ENCODE data around the gene NUP58.

NUP58 gene, protein sequence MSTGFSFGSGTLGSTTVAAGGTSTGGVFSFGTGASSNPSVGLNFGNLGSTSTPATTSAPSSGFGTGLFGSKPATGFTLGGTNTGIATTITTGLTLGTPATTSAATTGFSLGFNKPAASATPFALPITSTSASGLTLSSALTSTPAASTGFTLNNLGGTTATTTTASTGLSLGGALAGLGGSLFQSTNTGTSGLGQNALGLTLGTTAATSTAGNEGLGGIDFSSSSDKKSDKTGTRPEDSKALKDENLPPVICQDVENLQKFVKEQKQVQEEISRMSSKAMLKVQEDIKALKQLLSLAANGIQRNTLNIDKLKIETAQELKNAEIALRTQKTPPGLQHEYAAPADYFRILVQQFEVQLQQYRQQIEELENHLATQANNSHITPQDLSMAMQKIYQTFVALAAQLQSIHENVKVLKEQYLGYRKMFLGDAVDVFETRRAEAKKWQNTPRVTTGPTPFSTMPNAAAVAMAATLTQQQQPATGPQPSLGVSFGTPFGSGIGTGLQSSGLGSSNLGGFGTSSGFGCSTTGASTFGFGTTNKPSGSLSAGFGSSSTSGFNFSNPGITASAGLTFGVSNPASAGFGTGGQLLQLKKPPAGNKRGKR

DNA sequence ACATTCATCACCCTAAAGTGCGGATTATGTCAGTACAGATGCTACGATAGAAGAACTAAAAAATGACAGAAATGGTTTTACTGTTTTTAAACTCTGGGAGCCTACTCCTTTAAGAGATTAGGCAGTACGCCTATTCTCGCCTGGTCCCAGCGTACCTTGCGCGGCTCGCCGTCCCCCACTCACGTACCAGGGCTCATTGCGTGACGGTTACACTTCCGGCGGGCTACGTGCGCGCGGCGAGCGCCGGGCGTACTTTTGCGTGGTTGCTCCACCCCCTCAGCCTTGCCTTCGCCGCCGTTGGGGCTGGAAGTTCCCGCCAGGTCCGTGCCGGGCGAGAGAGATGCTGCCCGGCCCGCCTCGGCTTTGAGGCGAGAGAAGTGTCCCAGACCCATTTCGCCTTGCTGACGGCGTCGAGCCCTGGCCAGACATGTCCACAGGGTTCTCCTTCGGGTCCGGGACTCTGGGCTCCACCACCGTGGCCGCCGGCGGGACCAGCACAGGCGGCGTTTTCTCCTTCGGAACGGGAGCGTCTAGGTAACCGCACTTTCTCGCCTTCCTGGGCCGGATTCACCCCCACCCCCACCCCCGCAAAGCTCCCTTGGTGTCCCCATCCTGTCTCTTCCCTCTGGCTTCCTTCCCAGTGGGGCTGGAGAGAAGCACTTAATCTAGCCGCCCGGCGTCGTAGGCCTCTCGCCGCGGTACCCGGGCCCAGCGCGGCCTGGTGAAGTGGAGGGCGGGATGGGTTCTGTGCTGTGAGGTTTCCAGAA lies at the start of gene NUP58:
TSS of gene NUP58 (plus strand) at position 279 of the 767 bp plus-strand sequence. CDS start at position 428, 149 bp downstream.
- peak within 1 kb of the TSS; percentile 87 for H3K4me3 ChIP-seq (ENCODE audit: low read depth, low read length)
- TF ChIP-seq, protein P1, sequence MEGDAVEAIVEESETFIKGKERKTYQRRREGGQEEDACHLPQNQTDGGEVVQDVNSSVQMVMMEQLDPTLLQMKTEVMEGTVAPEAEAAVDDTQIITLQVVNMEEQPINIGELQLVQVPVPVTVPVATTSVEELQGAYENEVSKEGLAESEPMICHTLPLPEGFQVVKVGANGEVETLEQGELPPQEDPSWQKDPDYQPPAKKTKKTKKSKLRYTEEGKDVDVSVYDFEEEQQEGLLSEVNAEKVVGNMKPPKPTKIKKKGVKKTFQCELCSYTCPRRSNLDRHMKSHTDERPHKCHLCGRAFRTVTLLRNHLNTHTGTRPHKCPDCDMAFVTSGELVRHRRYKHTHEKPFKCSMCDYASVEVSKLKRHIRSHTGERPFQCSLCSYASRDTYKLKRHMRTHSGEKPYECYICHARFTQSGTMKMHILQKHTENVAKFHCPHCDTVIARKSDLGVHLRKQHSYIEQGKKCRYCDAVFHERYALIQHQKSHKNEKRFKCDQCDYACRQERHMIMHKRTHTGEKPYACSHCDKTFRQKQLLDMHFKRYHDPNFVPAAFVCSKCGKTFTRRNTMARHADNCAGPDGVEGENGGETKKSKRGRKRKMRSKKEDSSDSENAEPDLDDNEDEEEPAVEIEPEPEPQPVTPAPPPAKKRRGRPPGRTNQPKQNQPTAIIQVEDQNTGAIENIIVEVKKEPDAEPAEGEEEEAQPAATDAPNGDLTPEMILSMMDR (IDR thresholded peaks at IDR 0.05; ENCODE audit: borderline replicate concordance, insufficient read depth, low read depth, low read length) = no peak

- TF ChIP-seq, protein P1 (IDR thresholded peaks at IDR 0.05; ENCODE audit: borderline replicate concordance, insufficient read depth, low read depth, low read length) = no peak
- no peak overlapping the region for H3K4me3 ChIP-seq (ENCODE audit: low read depth, low read length)
Measured at GRCh38 chr13:25252225-25252624, 49.2 kb upstream of the NUP58 start.

DNA sequence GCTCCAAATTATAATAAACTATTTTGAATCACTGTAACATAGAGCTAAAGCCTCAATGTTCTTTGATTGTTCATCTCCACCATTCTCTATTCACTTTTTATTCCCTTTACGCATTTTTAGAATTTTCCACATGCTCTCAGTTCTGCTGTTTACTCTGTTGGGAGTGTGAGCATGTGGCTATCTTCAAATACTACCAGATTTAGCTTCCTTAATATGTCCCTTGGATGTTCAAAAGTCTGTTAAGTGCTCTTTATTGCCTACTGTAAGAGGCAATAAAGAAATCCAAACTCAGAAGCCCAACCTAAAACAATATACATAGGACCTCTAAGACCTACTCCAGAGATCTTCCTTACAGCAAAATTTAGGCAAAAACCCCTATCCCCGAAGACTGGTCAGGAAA lies 48.7 kb upstream of the NUP58 start:
- TF ChIP-seq, protein P1 (IDR thresholded peaks at IDR 0.05; ENCODE audit: borderline replicate concordance, insufficient read depth, low read depth, low read length) = no peak
- H3K4me3 ChIP-seq (ENCODE audit: low read depth, low read length) = no peak overlapping the region

GRCh38 chr13:25253702-25254101 lies 47.7 kb upstream of the NUP58 start:
- H3K4me3 ChIP-seq (ENCODE audit: low read depth, low read length) = no peak overlapping the region
- TF ChIP-seq, protein P1 (IDR thresholded peaks at IDR 0.05; ENCODE audit: borderline replicate concordance, insufficient read depth, low read depth, low read length) = no peak

GRCh38 chr13:25262261-25262660 lies 39.2 kb upstream of the NUP58 start:
- TF ChIP-seq, protein P1 (IDR thresholded peaks at IDR 0.05; ENCODE audit: borderline replicate concordance, insufficient read depth, low read depth, low read length) = no peak
- H3K4me3 ChIP-seq (ENCODE audit: low read depth, low read length) = no peak overlapping the region

GRCh38 chr13:25266706-25267105 lies 34.7 kb upstream of the NUP58 start:
- TF ChIP-seq, protein P1 (IDR thresholded peaks at IDR 0.05; ENCODE audit: borderline replicate concordance, insufficient read depth, low read depth, low read length) = no peak
- H3K4me3 ChIP-seq (ENCODE audit: low read depth, low read length) = no peak overlapping the region

Data from GM12875 (cell line).